Hepatic stellate cell (primary cell): Measurements from ENCODE around the gene CMIP.
"Not testable (repeated sequence)": the region's sequence is repeated elsewhere in the genome, so short reads cannot be mapped to it uniquely, and the experiment has no call there.

ENCODE experiments used
- DNase-seq: peaks from one replicate; pipeline ENCODE4 v3.0.0; 2011; ENCODE audit warnings: low spot score

The CMIP gene

GRCh38 chr16:81421536-81421935, 23.1 kb upstream of the CMIP start:
- DNase-seq: no peak

GRCh38 chr16:81422153-81422552, 22.5 kb upstream of the CMIP start:
- not testable (repeated sequence) for DNase-seq

- DNase-seq: no peak
These were observed 19.8 kb upstream of the CMIP start for GRCh38 chr16:81424771-81425170.

- no peak for DNase-seq
These were observed 17.4 kb upstream of the CMIP start for GRCh38 chr16:81427219-81427618.

- DNase-seq: peak; percentile 82
These were observed 15.5 kb upstream of the CMIP start for GRCh38 chr16:81429045-81429521.

GRCh38 chr16:81431554-81432353, 12.9 kb upstream of the CMIP start:
- DNase-seq: no peak

- DNase-seq: no peak
These were observed 11.6 kb upstream of the CMIP start for GRCh38 chr16:81432937-81433557.

- no peak for DNase-seq
These were observed 9.5 kb upstream of the CMIP start for GRCh38 chr16:81435103-81435502.

- no peak for DNase-seq
These were observed 9.0 kb upstream of the CMIP start for GRCh38 chr16:81435567-81435966.

GRCh38 chr16:81436386-81436785, 8.2 kb upstream of the CMIP start:
- no peak for DNase-seq

- DNase-seq: no peak
These were observed 6.7 kb upstream of the CMIP start for GRCh38 chr16:81437865-81438264.

GRCh38 chr16:81440888-81441761, 3.5 kb upstream of the CMIP start:
- no peak for DNase-seq

- no peak for DNase-seq
These were observed 2.2 kb upstream of the CMIP start for GRCh38 chr16:81442220-81442915.

- no peak for DNase-seq
These were observed 1.5 kb upstream of the CMIP start for GRCh38 chr16:81442916-81443687.

- no peak for DNase-seq
These were observed 740 bp upstream of the CMIP start for GRCh38 chr16:81443688-81444447.

GRCh38 chr16:81445143-81445961, 744 bp downstream of the CMIP start:
- peak; percentile 73 for DNase-seq

- no peak for DNase-seq
These were observed 1.6 kb downstream of the CMIP start for GRCh38 chr16:81445966-81446906.

- DNase-seq: no peak
These were observed 2.3 kb downstream of the CMIP start for GRCh38 chr16:81446907-81447268.
